Vagina (tissue), 2 donors: ENCODE measurements around the gene MYCN. TPM values are rescaled to one million over a fixed set of nuclear protein-coding genes. Genes with fewer than 3 reads are reported as not detected.

Source experiments
- DNase-seq, 2 donors: peaks; one replicate each; pipeline ENCODE4 v3.0.0-alpha.2; 2017; ENCODE audit errors: extremely low spot score in 2 of 2
- H3K27ac ChIP-seq: fragments of 200-600 bp; sonication (generic); one replicate; pipeline ENCODE4 v1.5.1; 2019
- H3K27me3 ChIP-seq: fragments of 200-600 bp; sonication (generic); one replicate; pipeline ENCODE4 v1.5.1; 2019
- H3K36me3 ChIP-seq, 2 donors: fragments of 200-600 bp; sonication (generic); one replicate each; pipeline ENCODE4 v1.5.1; 2017 to 2019
- H3K4me1 ChIP-seq: fragments of 200-600 bp; sonication (generic); one replicate; pipeline ENCODE4 v1.5.1; 2019
- H3K4me3 ChIP-seq, 2 donors: fragments of 200-600 bp; sonication (generic); 1 replicate in 1 of 2; 2 replicates in 1 of 2; pipeline ENCODE4 v1.5.1; 2016 to 2019
- H3K9me3 ChIP-seq: fragments of 200-600 bp; sonication (generic); one replicate; pipeline ENCODE4 v1.5.1; 2019
- CTCF ChIP-seq, 3 experiments: fragments of 450-650 bp in 2 of 3; fragments of 200-600 bp in 1 of 3; sonication (generic) in 1 of 3; IDR thresholded peaks; one replicate each; pipeline ENCODE4 v1.5.1; 2017 to 2019; ENCODE audit warnings: antibody characterized with exemption in 3 of 3, mild to moderate bottlenecking in 2 of 3, moderate library complexity in 2 of 3
- POLR2A ChIP-seq, 2 donors: fragments of 450-650 bp; IDR thresholded peaks; one replicate each; pipeline ENCODE4 v1.6.1; 2017; ENCODE audit warnings: antibody characterized with exemption in 2 of 2, mild to moderate bottlenecking in 2 of 2, moderate library complexity in 2 of 2
- POLR2AphosphoS5 ChIP-seq, 2 donors: sonication (generic); formaldehyde crosslinking; IDR thresholded peaks; one replicate each; pipeline ENCODE4 v1.9.0; 2017; ENCODE audit warnings: antibody characterized with exemption in 2 of 2, mild to moderate bottlenecking in 2 of 2, low read depth in 1 of 2; ENCODE audit not compliant: insufficient read depth in 1 of 2
- intact Hi-C: fragments of 100-400 bp; cut with DNase I; formaldehyde crosslinking; loops from one replicate; pipeline ENCODE4 v1.15.1; 2023
- total RNA-seq: library from RNA; depleted of rRNA; stranded (reverse); fragments of >200 nt; gene quantifications from one replicate; pipeline ENCODE4 v1.2.3, GENCODE V29; 2016

MYCN gene
- total RNA-seq, 1 donor from 2014 or later = 2.0 TPM

- Histone ChIP-seq H3K4me3 (no peak overlapping the region), H3K9me3 (no peaks in the 10 kb centered on the region), H3K27ac (no peak overlapping the region), H3K36me3 (no peaks in the 10 kb centered on the region), H3K4me1 (peaks cover 28% of the 10 kb centered on the region), H3K27me3 (no peaks in the 10 kb centered on the region)
- TF ChIP-seq POLR2AphosphoS5 (IDR thresholded peaks at IDR 0.05; ENCODE audit: insufficient read depth in 1 of 2, low read depth in 1 of 2) (no peak), POLR2A (IDR thresholded peaks at IDR 0.05) (no peak), CTCF (IDR thresholded peaks at IDR 0.05) (no peak)
- no peak for DNase-seq
- intact Hi-C loops = no loop called here
These were observed 5.8 kb downstream of the MYCN start for GRCh38 chr2:15945909-15946705.

DNA sequence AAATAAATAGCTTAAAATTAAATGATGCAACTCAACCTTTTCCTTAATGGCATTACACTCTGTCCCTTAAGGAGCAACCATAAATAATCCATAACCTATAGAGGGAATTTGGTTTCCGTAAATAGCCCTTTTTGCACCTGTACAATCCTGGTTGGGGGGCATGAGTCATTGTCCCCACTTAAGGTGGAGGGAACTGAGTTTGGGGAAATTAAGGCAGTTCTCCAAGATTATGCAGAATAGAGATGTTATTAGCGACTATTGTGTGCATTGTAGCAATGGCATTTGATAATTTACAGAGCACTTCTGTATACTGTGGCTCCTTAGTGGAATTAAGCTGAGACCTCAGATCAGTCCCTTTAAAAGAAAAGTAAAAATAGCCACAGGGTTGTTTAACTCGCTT lies 6.6 kb downstream of the MYCN start:
- intact Hi-C loops = no loop called here
- H3K4me1 ChIP-seq = peaks cover 19% of the 10 kb centered on the region
- no peak overlapping the region for H3K27ac ChIP-seq
- H3K4me3 ChIP-seq = no peak overlapping the region
- no peaks in the 10 kb centered on the region for H3K9me3 ChIP-seq
- TF ChIP-seq POLR2AphosphoS5 (IDR thresholded peaks at IDR 0.05; ENCODE audit: insufficient read depth in 1 of 2, low read depth in 1 of 2) = no peak
- no peak for TF ChIP-seq CTCF (IDR thresholded peaks at IDR 0.05)
- no peak for TF ChIP-seq POLR2A (IDR thresholded peaks at IDR 0.05)
- H3K27me3 ChIP-seq = no peaks in the 10 kb centered on the region
- DNase-seq = no peak
- H3K36me3 ChIP-seq = no peaks in the 10 kb centered on the region

- H3K4me1 ChIP-seq = peaks cover 16% of the 10 kb centered on the region
- intact Hi-C loops = no loop called here
- H3K27ac ChIP-seq = no peak overlapping the region
- no peak for DNase-seq
- H3K4me3 ChIP-seq = no peak overlapping the region
- no peaks in the 10 kb centered on the region for H3K36me3 ChIP-seq
- no peaks in the 10 kb centered on the region for H3K27me3 ChIP-seq
- no peaks in the 10 kb centered on the region for H3K9me3 ChIP-seq
- no peak for TF ChIP-seq POLR2AphosphoS5 (IDR thresholded peaks at IDR 0.05; ENCODE audit: insufficient read depth in 1 of 2, low read depth in 1 of 2)
- TF ChIP-seq CTCF (IDR thresholded peaks at IDR 0.05) = no peak
- no peak for TF ChIP-seq POLR2A (IDR thresholded peaks at IDR 0.05)
These were observed 7.1 kb downstream of the MYCN start for GRCh38 chr2:15947431-15947830.

GRCh38 chr2:15948704-15948957 lies 8.3 kb downstream of the MYCN start:
- Histone ChIP-seq H3K27me3 (no peaks in the 10 kb centered on the region), H3K4me1 (peaks cover 6% of the 10 kb centered on the region), H3K27ac (no peak overlapping the region), H3K36me3 (no peaks in the 10 kb centered on the region), H3K4me3 (no peak overlapping the region), H3K9me3 (no peaks in the 10 kb centered on the region)
- DNase-seq = no peak
- intact Hi-C loops = no loop called here
- TF ChIP-seq CTCF (IDR thresholded peaks at IDR 0.05) (no peak), POLR2A (IDR thresholded peaks at IDR 0.05) (no peak), POLR2AphosphoS5 (IDR thresholded peaks at IDR 0.05; ENCODE audit: insufficient read depth in 1 of 2, low read depth in 1 of 2) (no peak)

DNA sequence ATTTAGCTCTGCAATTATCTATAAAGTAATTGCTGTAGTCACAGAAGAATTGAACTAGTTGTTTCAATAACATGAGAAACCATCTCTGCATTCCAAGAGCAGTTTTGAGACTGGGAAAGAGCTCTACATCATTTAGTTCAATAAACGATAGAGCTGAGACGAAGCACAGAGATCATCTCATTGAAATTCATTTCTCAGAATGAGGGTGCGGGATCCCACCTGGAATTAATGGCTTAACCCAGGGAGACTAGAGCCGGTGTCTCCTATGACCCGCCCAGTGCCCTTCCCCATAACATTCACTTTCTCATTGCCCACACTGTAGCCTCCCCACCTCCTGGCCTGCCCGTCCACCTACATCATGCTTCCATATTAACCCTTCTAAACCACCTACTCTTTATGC lies 8.8 kb downstream of the MYCN start:
- no peak for DNase-seq
- no peak overlapping the region for H3K4me3 ChIP-seq
- TF ChIP-seq CTCF (IDR thresholded peaks at IDR 0.05) (no peak), POLR2A (IDR thresholded peaks at IDR 0.05) (no peak), POLR2AphosphoS5 (IDR thresholded peaks at IDR 0.05; ENCODE audit: insufficient read depth in 1 of 2, low read depth in 1 of 2) (no peak)
- no peak overlapping the region for H3K27ac ChIP-seq
- no peaks in the 10 kb centered on the region for H3K9me3 ChIP-seq
- H3K4me1 ChIP-seq = peaks cover under 1% of the 10 kb centered on the region
- intact Hi-C loops = no loop called here
- H3K36me3 ChIP-seq = no peaks in the 10 kb centered on the region
- no peaks in the 10 kb centered on the region for H3K27me3 ChIP-seq
